A673 (cell line): ENCODE measurements around the gene SVIL. TPM values are rescaled to one million over a fixed set of nuclear protein-coding genes. Genes with fewer than 3 reads are reported as not detected.

Experiments used
- BruUV-seq: library from RNA; stranded (reverse); fragments of 400-500 nt; replicated peaks from 2 replicates; lab custom pipeline; 2021; lab: Mats Ljungman, UMichigan
- CTCF ChIA-PET: fragments of 300-600 bp; sonication (Branson Sonifier 250); formaldehyde crosslinking; loops from one replicate; lab custom pipeline; 2022; ENCODE audit warnings: antibody characterized with exemption; lab: Charles Lee
- POLR2A ChIA-PET: fragments of 300-600 bp; sonication (Branson Sonifier 250); formaldehyde crosslinking; loops from one replicate; lab custom pipeline; 2022; ENCODE audit warnings: antibody characterized with exemption; ENCODE audit not compliant: low non-redundant PET; lab: Charles Lee
- DNase-seq: peaks from one replicate; pipeline ENCODE4 v3.0.0-alpha.2; 2015; ENCODE audit warnings: low spot score
- H3K27ac ChIP-seq: fragments of 200-600 bp; sonication (generic); 2 replicates; pipeline ENCODE4 v1.5.1; 2016; ENCODE audit warnings: mixed run types, low read depth, mild to moderate bottlenecking, mixed read lengths, antibody characterized with exemption, low read length; ENCODE audit not compliant: poor library complexity, severe bottlenecking
- H3K27me3 ChIP-seq: fragments of 200-600 bp; sonication (generic); replicated peaks from 2 replicates; pipeline ENCODE4 v1.6.1; 2017; ENCODE audit warnings: mixed run types, low read depth, mild to moderate bottlenecking, mixed read lengths, antibody characterized with exemption, low read length; ENCODE audit not compliant: insufficient read depth, poor library complexity
- H3K36me3 ChIP-seq: fragments of 200-600 bp; sonication (generic); 2 replicates; pipeline ENCODE4 v1.6.1; 2016; ENCODE audit warnings: mixed run types, mild to moderate bottlenecking, mixed read lengths, antibody characterized with exemption, low read length; ENCODE audit not compliant: insufficient read depth, poor library complexity, severe bottlenecking
- H3K4me1 ChIP-seq: fragments of 200-600 bp; sonication (generic); 2 replicates; pipeline ENCODE4 v1.6.1; 2017; ENCODE audit warnings: mixed run types, mild to moderate bottlenecking, mixed read lengths, antibody characterized with exemption, low read length; ENCODE audit not compliant: insufficient read depth, poor library complexity, severe bottlenecking
- H3K4me3 ChIP-seq: fragments of 200-600 bp; sonication (generic); 2 replicates; pipeline ENCODE4 v1.5.1; 2016; ENCODE audit warnings: low read depth, mixed run types, mild to moderate bottlenecking, mixed read lengths, low read length; ENCODE audit not compliant: poor library complexity, severe bottlenecking
- H3K9me3 ChIP-seq: fragments of 200-600 bp; sonication (generic); 2 replicates; pipeline ENCODE4 v1.6.1; 2016; ENCODE audit warnings: mixed run types, low read depth, mild to moderate bottlenecking, mixed read lengths, antibody characterized with exemption, low read length; ENCODE audit not compliant: poor library complexity, severe bottlenecking
- CTCF ChIP-seq: fragments of 300-800, 200-600 bp; sonication (generic); conservative IDR thresholded peaks from 2 replicates; pipeline ENCODE4 v1.5.1; 2017; ENCODE audit warnings: low read depth, mild to moderate bottlenecking, antibody characterized with exemption, low read length, moderate library complexity, mixed read lengths
- EZH2 ChIP-seq: fragments of 200-600 bp; sonication (generic); IDR thresholded peaks from 2 replicates; pipeline ENCODE4 v1.6.1; 2017; ENCODE audit warnings: borderline replicate concordance, low read depth, mild to moderate bottlenecking, mixed read lengths, antibody characterized with exemption, low read length; ENCODE audit not compliant: poor library complexity, severe bottlenecking
- intact Hi-C: fragments of 100-400 bp; cut with micrococcal nuclease; formaldehyde crosslinking; loops from one replicate; pipeline ENCODE4 v1.10.0; 2022; ENCODE audit not compliant: unreplicated experiment
- total RNA-seq: library from RNA; stranded (reverse); gene quantifications from 2 replicates; pipeline ENCODE4 v1.2.3, GENCODE V29; 2021

Gene SVIL
- total RNA-seq, 1 experiment from 2014 or later, result 31.9 TPM

DNA sequence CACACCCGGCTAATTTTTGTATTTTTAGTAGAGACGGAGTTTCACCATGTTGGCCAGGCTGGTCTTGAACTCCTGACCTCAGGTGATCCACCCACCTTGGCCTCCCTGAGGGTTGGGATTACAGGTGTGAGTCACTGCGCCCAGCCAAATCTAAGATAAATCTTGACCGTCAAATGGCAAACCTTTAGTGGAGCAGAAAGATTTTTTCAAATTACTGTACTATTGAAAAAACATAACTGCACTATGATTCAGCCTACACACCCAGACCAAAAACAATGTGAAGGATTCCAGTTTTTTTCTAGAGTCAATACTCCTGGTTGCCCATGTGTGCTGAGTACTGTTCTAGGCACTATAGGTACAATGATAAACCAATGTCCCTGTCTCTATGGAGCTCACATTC lies 33.9 kb upstream of the SVIL start:
- TF ChIP-seq CTCF (no peak), EZH2 (no peak)
- no peak overlapping the region for H3K4me3 ChIP-seq
- H3K36me3 ChIP-seq, result no peaks in the 10 kb centered on the region
- intact Hi-C loops, result no loop called here
- H3K27me3 ChIP-seq, result no peaks in the 10 kb centered on the region
- H3K9me3 ChIP-seq, result no peaks in the 10 kb centered on the region
- H3K27ac ChIP-seq, result no peak overlapping the region
- H3K4me1 ChIP-seq, result no peaks in the 10 kb centered on the region
- no peak for DNase-seq
- POLR2A ChIA-PET, result no interaction called here
- no TSS peak for BruUV-seq
- CTCF ChIA-PET, result no interaction called here

GRCh38 chr10:29667191-29667590 lies 32.4 kb upstream of the SVIL start:
- Histone ChIP-seq H3K4me1 (no peaks in the 10 kb centered on the region), H3K27ac (no peak overlapping the region)
- CTCF ChIA-PET, result no interaction called here

GRCh38 chr10:29666201-29666600 lies 31.4 kb upstream of the SVIL start:
- intact Hi-C loops, result no loop called here
- H3K27ac ChIP-seq, result no peak overlapping the region
- ChIA-PET CTCF (no interaction called here), POLR2A (no interaction called here)
- no peak for DNase-seq
- no peaks in the 10 kb centered on the region for H3K27me3 ChIP-seq
- H3K4me1 ChIP-seq, result peaks cover 3% of the 10 kb centered on the region
- no peaks in the 10 kb centered on the region for H3K9me3 ChIP-seq
- no peaks in the 10 kb centered on the region for H3K36me3 ChIP-seq
- BruUV-seq, result no TSS peak
- TF ChIP-seq CTCF (no peak), EZH2 (no peak)
- no peak overlapping the region for H3K4me3 ChIP-seq

More at GRCh38 chr10:29667191-29667590, 32.4 kb upstream of the SVIL start:
- POLR2A ChIA-PET, result no interaction called here
- Histone ChIP-seq H3K4me3 (no peak overlapping the region), H3K36me3 (no peaks in the 10 kb centered on the region), H3K27me3 (no peaks in the 10 kb centered on the region), H3K9me3 (no peaks in the 10 kb centered on the region)
- TF ChIP-seq CTCF, result no peak
- TF ChIP-seq EZH2, result no peak
- intact Hi-C loops, result no loop called here
- no TSS peak for BruUV-seq
- no peak for DNase-seq
